LNCaP clone FGC (cell line): ENCODE results near the gene KRT32.

ENCODE experiments used
- DNase-seq: peaks from one replicate; pipeline ENCODE4 v3.0.0-alpha.2; 2011; ENCODE audit warnings: low read depth
- H3K4me3 ChIP-seq: 2 replicates; pipeline ENCODE4 v1.5.1; 2011; ENCODE audit warnings: mild to moderate bottlenecking, low read depth, low read length, control low read depth
- CTCF ChIP-seq: IDR thresholded peaks from 2 replicates; pipeline ENCODE4 v1.5.1; 2012; ENCODE audit warnings: mild to moderate bottlenecking; ENCODE audit not compliant: control insufficient read depth, insufficient read depth; ENCODE audit errors: extremely low read depth

Gene KRT32

GRCh38 chr17:41464682-41465081 is 2.5 kb downstream of the KRT32 start:
- peak; percentile 62 for DNase-seq
- H3K4me3 ChIP-seq = no peak overlapping the region
- no peak for TF ChIP-seq CTCF

GRCh38 chr17:41464173-41464572 is 3.0 kb downstream of the KRT32 start:
- no peak for TF ChIP-seq CTCF
- H3K4me3 ChIP-seq = no peak overlapping the region
- no peak for DNase-seq

- DNase-seq = no peak
- no peak for TF ChIP-seq CTCF
- no peak overlapping the region for H3K4me3 ChIP-seq
Measured at GRCh38 chr17:41463746-41464145, 3.4 kb downstream of the KRT32 start.

GRCh38 chr17:41462705-41463104 is 4.5 kb downstream of the KRT32 start:
- H3K4me3 ChIP-seq = no peak overlapping the region
- no peak for DNase-seq
- no peak for TF ChIP-seq CTCF

GRCh38 chr17:41457676-41458075 is 9.5 kb downstream of the KRT32 start:
- TF ChIP-seq CTCF = no peak
- no peak for DNase-seq
- no peak overlapping the region for H3K4me3 ChIP-seq

- no peak for TF ChIP-seq CTCF
- no peak for DNase-seq
Measured at GRCh38 chr17:41456204-41456603, 11.0 kb downstream of the KRT32 start.

GRCh38 chr17:41455236-41455635 is 11.9 kb downstream of the KRT32 start:
- no peak for DNase-seq
- TF ChIP-seq CTCF = no peak
- H3K4me3 ChIP-seq = no peak overlapping the region

More at GRCh38 chr17:41456204-41456603, 11.0 kb downstream of the KRT32 start:
- H3K4me3 ChIP-seq = no peak overlapping the region
